ENCODE results near the gene ZFP62. TPM values are rescaled to one million over a fixed set of nuclear protein-coding genes. Genes with fewer than 3 reads are reported as not detected.

Gene ZFP62
- total RNA-seq, 1 experiment from 2014 or later, result 30.7 TPM

DNA sequence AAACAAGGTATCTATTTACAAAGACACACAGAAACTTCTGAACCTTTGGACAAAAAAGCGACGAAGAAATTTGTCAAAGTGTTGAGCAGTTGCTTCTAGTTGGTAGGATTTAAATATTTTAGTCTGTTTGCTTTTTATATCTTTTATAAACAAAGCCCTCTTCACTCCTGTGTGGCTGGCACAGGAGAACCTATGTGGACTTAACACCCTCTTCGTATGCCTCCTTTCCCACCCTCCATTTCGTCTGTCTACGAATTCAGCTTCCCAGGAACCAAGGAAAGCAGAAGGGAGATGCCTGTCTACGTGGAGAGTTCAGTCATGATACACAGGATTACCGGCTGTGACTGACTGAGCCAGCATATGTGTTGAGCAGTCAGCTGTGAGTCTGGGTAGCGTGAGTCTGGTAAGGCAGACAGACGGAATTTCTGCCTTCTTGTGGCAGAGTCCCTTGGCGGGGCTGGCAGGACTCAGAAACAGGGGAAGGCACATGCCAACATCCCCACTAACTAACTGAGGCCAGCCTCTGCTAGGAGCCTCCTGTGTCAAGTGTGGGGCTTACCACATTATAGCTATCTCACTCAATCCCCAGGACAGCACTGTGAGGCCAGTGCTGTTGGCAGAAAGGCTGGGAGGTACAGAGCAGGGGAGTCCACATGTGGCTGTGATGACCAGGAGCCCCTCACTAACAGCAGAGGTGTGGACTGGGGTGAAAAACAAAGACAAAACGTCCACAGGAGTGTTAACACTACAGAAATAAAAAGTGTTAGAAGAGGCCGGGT is 13.9 kb upstream of the ZFP62 start:
- ChIA-PET RAD21 (ENCODE audit: low non-redundant PET in 1 of 2, low total read pairs in 2 of 2, uncharacterized antibody in 2 of 2, unreplicated experiment in 2 of 2) (no interaction called here), POLR2A (no interaction called here), CTCF (no interaction called here)
- Histone ChIP-seq H2AFZ (ENCODE audit: low read depth, low read length, poor library complexity, severe bottlenecking) (no peak overlapping the region), H3K79me2 (ENCODE audit: insufficient read depth, low read length) (no peaks in the 10 kb centered on the region), H3K9me3 (ENCODE audit: control insufficient read depth in 1 of 2, insufficient read depth in 1 of 2, low read depth in 1 of 2, low read length in 2 of 2) (no peaks in the 10 kb centered on the region), H3K36me3 (ENCODE audit: control insufficient read depth in 1 of 2, insufficient read depth in 2 of 2, low read length in 2 of 2) (no peaks in the 10 kb centered on the region), H3K27ac (ENCODE audit: low read depth, low read length) (no peak overlapping the region), H3K4me2 (ENCODE audit: low read length) (no peak overlapping the region), H3K27me3 (ENCODE audit: insufficient read depth, low read length) (no peaks in the 10 kb centered on the region), H3K4me1 (ENCODE audit: control insufficient read depth in 1 of 2, insufficient read depth in 2 of 2, low read length in 2 of 2) (peaks cover 0 to 5% of the 10 kb centered on the region in 2 experiments; a peak in 1 of 4 replicates), H3K9ac (ENCODE audit: low read length) (no peak overlapping the region), H3K9me2 (ENCODE audit: insufficient read depth) (no peaks in the 10 kb centered on the region; the same call in 1 of the 2 replicates), H3K4me3 (replicated peaks in 1 of 2; ENCODE audit: low read depth in 1 of 2, low read length in 2 of 2) (no peak overlapping the region), H4K20me1 (ENCODE audit: insufficient read depth) (no peaks in the 10 kb centered on the region)
- no peak for ATAC-seq
- BruUV-seq (replicated peaks), result no TSS peak
- DNase-seq (ENCODE audit: low read depth, low spot score), result no peak
- intact Hi-C loops (cut with micrococcal nuclease), result no loop called here
- TF ChIP-seq CBX3 (IDR thresholded peaks at IDR 0.05; ENCODE audit: low read depth) (no peak), TCF7L2 (IDR thresholded peaks at IDR 0.05; ENCODE audit: borderline replicate concordance, extremely low read depth, insufficient read depth, insufficient read length) (no peak), JUND (IDR thresholded peaks at IDR 0.05) (no peak), SP1 (IDR thresholded peaks at IDR 0.05; ENCODE audit: low read depth) (no peak), POLR2AphosphoS5 (IDR thresholded peaks at IDR 0.05; ENCODE audit: low read depth, low read length) (no peak), EGR1 (IDR thresholded peaks at IDR 0.05; ENCODE audit: low read depth) (no peak), ZNF274 (IDR thresholded peaks at IDR 0.05; ENCODE audit: low read depth, low read length) (no peak), EZH2phosphoT487 (IDR thresholded peaks at IDR 0.05; ENCODE audit: borderline replicate concordance) (no peak), ZFX (IDR thresholded peaks at IDR 0.05) (no peak), RAD21 (IDR thresholded peaks at IDR 0.05; ENCODE audit: low read depth) (no peak), SRF (IDR thresholded peaks at IDR 0.05; ENCODE audit: low read depth) (no peak), FOSL1 (IDR thresholded peaks at IDR 0.05; ENCODE audit: low read depth) (no peak)
- TF ChIP-seq, protein P1, sequence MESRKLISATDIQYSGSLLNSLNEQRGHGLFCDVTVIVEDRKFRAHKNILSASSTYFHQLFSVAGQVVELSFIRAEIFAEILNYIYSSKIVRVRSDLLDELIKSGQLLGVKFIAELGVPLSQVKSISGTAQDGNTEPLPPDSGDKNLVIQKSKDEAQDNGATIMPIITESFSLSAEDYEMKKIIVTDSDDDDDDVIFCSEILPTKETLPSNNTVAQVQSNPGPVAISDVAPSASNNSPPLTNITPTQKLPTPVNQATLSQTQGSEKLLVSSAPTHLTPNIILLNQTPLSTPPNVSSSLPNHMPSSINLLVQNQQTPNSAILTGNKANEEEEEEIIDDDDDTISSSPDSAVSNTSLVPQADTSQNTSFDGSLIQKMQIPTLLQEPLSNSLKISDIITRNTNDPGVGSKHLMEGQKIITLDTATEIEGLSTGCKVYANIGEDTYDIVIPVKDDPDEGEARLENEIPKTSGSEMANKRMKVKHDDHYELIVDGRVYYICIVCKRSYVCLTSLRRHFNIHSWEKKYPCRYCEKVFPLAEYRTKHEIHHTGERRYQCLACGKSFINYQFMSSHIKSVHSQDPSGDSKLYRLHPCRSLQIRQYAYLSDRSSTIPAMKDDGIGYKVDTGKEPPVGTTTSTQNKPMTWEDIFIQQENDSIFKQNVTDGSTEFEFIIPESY (IDR thresholded peaks at IDR 0.05; ENCODE audit: extremely low read depth, insufficient replicate concordance, low read length), result no peak
- TF ChIP-seq, protein P2, sequence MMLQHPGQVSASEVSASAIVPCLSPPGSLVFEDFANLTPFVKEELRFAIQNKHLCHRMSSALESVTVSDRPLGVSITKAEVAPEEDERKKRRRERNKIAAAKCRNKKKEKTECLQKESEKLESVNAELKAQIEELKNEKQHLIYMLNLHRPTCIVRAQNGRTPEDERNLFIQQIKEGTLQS (IDR thresholded peaks at IDR 0.05), result no peak
- TF ChIP-seq, protein P3, sequence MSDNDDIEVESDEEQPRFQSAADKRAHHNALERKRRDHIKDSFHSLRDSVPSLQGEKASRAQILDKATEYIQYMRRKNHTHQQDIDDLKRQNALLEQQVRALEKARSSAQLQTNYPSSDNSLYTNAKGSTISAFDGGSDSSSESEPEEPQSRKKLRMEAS (IDR thresholded peaks at IDR 0.05), result no peak
- TF ChIP-seq, protein P4, sequence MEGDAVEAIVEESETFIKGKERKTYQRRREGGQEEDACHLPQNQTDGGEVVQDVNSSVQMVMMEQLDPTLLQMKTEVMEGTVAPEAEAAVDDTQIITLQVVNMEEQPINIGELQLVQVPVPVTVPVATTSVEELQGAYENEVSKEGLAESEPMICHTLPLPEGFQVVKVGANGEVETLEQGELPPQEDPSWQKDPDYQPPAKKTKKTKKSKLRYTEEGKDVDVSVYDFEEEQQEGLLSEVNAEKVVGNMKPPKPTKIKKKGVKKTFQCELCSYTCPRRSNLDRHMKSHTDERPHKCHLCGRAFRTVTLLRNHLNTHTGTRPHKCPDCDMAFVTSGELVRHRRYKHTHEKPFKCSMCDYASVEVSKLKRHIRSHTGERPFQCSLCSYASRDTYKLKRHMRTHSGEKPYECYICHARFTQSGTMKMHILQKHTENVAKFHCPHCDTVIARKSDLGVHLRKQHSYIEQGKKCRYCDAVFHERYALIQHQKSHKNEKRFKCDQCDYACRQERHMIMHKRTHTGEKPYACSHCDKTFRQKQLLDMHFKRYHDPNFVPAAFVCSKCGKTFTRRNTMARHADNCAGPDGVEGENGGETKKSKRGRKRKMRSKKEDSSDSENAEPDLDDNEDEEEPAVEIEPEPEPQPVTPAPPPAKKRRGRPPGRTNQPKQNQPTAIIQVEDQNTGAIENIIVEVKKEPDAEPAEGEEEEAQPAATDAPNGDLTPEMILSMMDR (IDR thresholded peaks at IDR 0.05 in 2 of 3, conservative IDR thresholded peaks at IDR 0.05 in 1 of 3; ENCODE audit: borderline replicate concordance in 1 of 3, insufficient read depth in 1 of 3, low read depth in 2 of 3, low read length in 2 of 3), result no peak
- TF ChIP-seq, protein P5, sequence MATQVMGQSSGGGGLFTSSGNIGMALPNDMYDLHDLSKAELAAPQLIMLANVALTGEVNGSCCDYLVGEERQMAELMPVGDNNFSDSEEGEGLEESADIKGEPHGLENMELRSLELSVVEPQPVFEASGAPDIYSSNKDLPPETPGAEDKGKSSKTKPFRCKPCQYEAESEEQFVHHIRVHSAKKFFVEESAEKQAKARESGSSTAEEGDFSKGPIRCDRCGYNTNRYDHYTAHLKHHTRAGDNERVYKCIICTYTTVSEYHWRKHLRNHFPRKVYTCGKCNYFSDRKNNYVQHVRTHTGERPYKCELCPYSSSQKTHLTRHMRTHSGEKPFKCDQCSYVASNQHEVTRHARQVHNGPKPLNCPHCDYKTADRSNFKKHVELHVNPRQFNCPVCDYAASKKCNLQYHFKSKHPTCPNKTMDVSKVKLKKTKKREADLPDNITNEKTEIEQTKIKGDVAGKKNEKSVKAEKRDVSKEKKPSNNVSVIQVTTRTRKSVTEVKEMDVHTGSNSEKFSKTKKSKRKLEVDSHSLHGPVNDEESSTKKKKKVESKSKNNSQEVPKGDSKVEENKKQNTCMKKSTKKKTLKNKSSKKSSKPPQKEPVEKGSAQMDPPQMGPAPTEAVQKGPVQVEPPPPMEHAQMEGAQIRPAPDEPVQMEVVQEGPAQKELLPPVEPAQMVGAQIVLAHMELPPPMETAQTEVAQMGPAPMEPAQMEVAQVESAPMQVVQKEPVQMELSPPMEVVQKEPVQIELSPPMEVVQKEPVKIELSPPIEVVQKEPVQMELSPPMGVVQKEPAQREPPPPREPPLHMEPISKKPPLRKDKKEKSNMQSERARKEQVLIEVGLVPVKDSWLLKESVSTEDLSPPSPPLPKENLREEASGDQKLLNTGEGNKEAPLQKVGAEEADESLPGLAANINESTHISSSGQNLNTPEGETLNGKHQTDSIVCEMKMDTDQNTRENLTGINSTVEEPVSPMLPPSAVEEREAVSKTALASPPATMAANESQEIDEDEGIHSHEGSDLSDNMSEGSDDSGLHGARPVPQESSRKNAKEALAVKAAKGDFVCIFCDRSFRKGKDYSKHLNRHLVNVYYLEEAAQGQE (IDR thresholded peaks at IDR 0.05; ENCODE audit: low read depth), result no peak
